ENCODE results near the gene SHFL.

Gene SHFL

DNA sequence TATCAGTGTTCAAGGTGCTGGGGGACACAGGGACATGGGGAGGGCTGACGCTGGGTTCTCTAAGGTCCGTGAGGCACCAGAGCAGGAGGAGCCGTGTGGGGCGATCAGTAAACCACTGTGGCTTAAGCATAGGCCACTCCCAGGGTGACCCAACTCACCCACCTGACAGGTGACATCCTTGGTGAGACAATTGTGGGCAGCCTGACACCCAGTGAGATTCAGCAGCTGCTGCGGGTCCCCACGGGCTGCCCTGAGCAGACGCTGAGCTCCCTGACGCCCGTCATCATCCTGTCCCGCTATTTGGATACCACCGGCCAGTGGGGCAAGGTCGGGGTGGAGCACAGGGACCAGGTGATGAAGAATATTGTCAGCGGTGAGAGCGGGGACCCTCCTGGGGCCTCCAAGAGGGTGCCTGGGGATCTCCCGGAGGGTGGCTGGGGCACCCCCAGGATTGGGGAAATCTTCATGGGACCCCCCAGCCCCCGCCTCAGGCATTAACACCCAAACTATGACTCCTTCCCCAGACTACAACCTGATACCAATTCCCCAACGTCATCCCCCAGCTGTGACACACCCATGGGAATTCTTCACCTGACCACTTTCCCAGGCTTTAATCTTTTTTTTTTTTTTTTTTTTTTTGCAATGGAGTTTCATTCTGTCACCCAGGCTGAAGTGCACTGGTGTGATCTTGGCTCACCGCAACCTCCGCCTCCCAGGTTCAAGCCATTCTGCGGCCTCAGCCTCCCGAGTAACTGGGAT lies 33.3 kb upstream of the SHFL start:
- Histone ChIP-seq H3K36me3 (ENCODE audit: insufficient read depth) (no peaks in the 10 kb centered on the region), H4K20me1 (ENCODE audit: insufficient read depth) (no peaks in the 10 kb centered on the region), H3K27ac (no peak overlapping the region), H3K79me2 (ENCODE audit: insufficient read depth, low read depth) (no peaks in the 10 kb centered on the region), H3K4me1 (ENCODE audit: low read depth, poor library complexity, severe bottlenecking) (no peaks in the 10 kb centered on the region), H3K4me2 (no peak overlapping the region), H2AFZ (ENCODE audit: low read depth) (no peak overlapping the region), H3K27me3 (ENCODE audit: insufficient read depth, low read depth) (peaks cover 25% of the 10 kb centered on the region; the same call in 1 of the 2 replicates), H3K4me3 (IDR thresholded peaks at IDR 0.05; ENCODE audit: insufficient read depth, low read depth, low read length) (no peak overlapping the region), H3K9ac (no peak overlapping the region)
- no peak for TF ChIP-seq CTCF (conservative IDR thresholded peaks at IDR 0.05; ENCODE audit: low read depth, low read length)

DNA sequence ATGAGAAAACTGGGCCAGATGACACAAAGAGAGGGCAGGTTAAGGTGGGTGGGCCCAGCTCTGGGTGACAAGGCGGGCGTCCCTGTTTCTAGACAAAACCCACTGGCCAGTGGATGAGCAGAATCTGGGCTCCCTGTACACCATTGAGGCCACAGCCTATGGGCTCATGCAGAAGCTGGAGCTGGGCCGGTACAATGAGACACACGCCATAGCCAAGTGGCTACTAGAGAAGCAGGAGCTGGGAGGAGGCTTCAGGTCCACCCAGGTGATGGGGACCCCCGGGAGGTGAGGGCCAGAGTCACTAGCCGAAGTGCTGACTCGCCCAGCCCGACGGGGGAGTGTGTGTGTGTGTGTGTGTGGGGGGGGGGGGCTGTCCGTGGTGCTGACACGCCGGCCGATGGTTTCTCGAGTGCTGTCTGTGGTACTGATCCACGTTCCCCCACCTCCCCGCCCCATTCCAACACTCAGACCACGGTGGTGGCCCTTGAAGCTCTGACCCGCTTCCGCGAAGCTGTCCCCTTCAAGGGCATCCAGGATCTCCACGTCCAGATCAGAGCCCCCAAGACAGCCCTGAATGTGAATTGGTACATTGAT lies 24.3 kb upstream of the SHFL start:
- Histone ChIP-seq H3K4me1 (ENCODE audit: low read depth, poor library complexity, severe bottlenecking) (no peaks in the 10 kb centered on the region), H3K4me2 (no peak overlapping the region), H3K27ac (no peak overlapping the region), H2AFZ (ENCODE audit: low read depth) (no peak overlapping the region), H4K20me1 (ENCODE audit: insufficient read depth) (no peaks in the 10 kb centered on the region), H3K27me3 (ENCODE audit: insufficient read depth, low read depth) (peaks cover 67% of the 10 kb centered on the region), H3K36me3 (ENCODE audit: insufficient read depth) (no peaks in the 10 kb centered on the region), H3K79me2 (ENCODE audit: insufficient read depth, low read depth) (no peaks in the 10 kb centered on the region), H3K9ac (no peak overlapping the region), H3K4me3 (IDR thresholded peaks at IDR 0.05; ENCODE audit: insufficient read depth, low read depth, low read length) (no peak overlapping the region)
- TF ChIP-seq CTCF (conservative IDR thresholded peaks at IDR 0.05; ENCODE audit: low read depth, low read length), result no peak

GRCh38 chr19:10068205-10068604 lies 17.9 kb upstream of the SHFL start:
- Histone ChIP-seq H3K4me2 (no peak overlapping the region), H3K27me3 (ENCODE audit: insufficient read depth, low read depth) (peaks cover 76% of the 10 kb centered on the region), H3K36me3 (ENCODE audit: insufficient read depth) (no peaks in the 10 kb centered on the region), H2AFZ (ENCODE audit: low read depth) (no peak overlapping the region), H3K27ac (no peak overlapping the region), H4K20me1 (ENCODE audit: insufficient read depth) (no peaks in the 10 kb centered on the region), H3K79me2 (ENCODE audit: insufficient read depth, low read depth) (no peaks in the 10 kb centered on the region), H3K4me3 (IDR thresholded peaks at IDR 0.05; ENCODE audit: insufficient read depth, low read depth, low read length) (no peak overlapping the region), H3K9ac (no peak overlapping the region), H3K4me1 (ENCODE audit: low read depth, poor library complexity, severe bottlenecking) (no peaks in the 10 kb centered on the region)
- no peak for TF ChIP-seq CTCF (conservative IDR thresholded peaks at IDR 0.05; ENCODE audit: low read depth, low read length)

DNA sequence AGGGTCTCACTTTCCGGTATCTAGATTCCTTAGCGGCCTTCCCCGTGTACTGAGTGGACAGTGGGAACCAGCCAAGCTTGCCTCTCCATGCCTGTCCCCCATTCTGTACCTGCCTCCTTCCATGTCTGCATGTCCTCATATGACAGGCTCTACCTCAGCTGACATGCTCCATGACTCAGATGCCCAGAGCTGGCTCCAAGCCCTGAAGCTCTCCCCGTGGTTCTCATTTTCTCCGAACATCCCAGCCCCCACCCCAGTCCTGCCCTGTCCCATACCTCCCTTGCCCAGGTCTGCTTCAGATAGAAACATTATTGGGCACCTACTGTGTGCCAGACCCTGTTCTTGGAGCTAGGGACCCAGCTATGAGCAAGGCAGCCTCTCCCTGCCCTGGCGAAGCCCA lies 17.1 kb upstream of the SHFL start:
- TF ChIP-seq CTCF (conservative IDR thresholded peaks at IDR 0.05; ENCODE audit: low read depth, low read length), result no peak
- Histone ChIP-seq H3K27ac (no peak overlapping the region), H3K4me2 (no peak overlapping the region)

More for the DNA sequence above, 17.1 kb upstream of the SHFL start:
- peaks cover 76% of the 10 kb centered on the region for H3K27me3 ChIP-seq (ENCODE audit: insufficient read depth, low read depth)
- H3K4me3 ChIP-seq (IDR thresholded peaks at IDR 0.05; ENCODE audit: insufficient read depth, low read depth, low read length), result no peak overlapping the region
- no peaks in the 10 kb centered on the region for H4K20me1 ChIP-seq (ENCODE audit: insufficient read depth)
- H3K79me2 ChIP-seq (ENCODE audit: insufficient read depth, low read depth), result no peaks in the 10 kb centered on the region
- H3K36me3 ChIP-seq (ENCODE audit: insufficient read depth), result no peaks in the 10 kb centered on the region
- no peak overlapping the region for H2AFZ ChIP-seq (ENCODE audit: low read depth)
- H3K4me1 ChIP-seq (ENCODE audit: low read depth, poor library complexity, severe bottlenecking), result no peaks in the 10 kb centered on the region
- no peak overlapping the region for H3K9ac ChIP-seq
